ENCODE data around the gene FRAS1. TPM values are rescaled to one million over a fixed set of nuclear protein-coding genes. Genes with fewer than 3 reads are reported as not detected.
A peak's percentile ranks its signal among the peaks of the same experiment; 100 is the strongest.

Gene FRAS1
- total RNA-seq, 1 donor from 2014 or later, result 13.7 TPM

DNA sequence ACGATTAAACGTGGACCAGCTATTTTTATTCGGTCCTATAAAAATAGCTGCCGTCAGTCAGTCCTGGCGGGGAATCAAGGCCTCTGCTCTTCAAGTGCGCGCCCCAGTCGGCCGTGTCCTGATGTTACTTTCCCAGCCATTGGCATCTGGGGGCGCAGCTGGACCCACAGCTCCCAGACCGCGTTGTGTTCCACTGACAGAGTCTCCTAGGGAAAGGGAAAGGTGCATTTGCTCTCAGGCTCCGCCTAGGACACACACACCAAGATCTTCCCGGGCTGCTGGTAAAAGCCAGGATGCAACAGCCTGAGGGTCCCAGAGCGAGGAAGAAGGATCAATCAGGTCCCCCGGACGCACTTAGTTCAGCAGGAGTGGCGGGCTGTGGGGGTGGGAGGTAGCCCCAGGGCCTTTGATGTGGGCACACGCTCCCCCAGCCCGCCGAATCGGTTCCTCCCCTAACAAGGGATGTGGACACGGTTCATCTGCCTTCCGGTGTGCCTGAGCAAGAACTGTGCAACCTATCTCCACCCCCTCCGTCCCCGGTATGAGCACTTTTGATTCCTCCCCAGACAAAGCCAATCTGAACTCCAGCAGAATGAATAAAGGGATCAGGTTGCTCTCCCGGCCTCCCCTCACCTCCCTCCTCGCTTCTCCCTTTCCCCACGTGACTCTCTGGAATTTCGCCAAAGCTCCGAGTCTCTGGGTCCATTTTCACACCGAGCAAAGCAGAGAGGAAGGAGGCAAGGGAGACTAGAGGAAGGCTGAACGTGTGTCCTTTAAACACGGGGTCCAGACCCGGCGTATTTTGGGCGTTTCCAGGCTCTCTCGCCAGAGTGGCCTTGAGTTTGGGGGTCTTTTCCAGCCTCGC is 626 bp upstream of the FRAS1 start:
- DNase-seq (ENCODE audit: low read depth) (peak; percentile 67), FAIRE-seq (no peak)

DNA sequence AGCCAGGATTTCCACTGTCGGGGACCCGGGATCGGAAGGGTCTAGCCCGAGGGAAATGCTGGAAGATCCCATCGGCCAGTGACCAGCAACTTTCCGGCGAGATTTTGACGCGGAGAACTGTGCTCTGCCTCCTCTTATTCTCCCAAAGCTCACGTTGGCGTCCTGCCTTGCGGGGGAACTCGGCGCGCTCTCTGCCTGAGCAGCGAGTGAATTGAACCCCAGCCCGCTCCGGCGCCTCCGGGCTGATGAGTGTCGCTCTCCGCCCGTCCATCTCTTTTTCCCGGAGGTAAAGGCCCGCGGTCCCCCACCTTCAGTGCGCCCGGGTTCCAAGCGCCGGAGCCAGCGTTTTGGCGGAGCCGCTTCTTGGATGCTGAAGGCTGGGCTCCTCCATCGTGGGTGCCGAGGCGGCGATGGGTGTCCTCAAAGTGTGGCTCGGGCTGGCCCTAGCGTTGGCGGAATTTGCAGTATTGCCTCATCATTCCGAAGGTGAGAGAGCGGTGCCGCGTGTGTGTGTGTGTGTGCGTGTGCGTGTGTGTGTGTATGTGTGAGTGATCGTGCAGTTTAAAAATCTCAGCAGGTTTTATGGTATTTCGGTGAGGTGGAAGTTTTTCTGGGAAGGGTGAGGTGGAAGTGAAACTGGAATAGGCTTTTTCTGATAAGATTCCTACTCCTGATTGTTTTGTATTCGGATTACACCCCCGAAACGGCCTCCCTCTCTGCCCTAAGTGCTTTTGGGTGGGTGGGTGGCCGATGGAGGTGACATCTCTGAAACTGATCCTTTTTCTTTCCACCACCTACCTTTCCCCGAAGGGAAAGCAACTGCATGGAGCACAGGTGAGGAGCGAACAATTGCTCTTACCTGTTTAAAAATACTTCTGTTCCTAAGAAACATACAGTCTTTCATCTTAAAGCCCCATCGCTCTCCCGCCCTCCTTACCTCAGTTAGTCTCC is 752 bp downstream of the FRAS1 start:
- Histone ChIP-seq H3K27me3 (ENCODE audit: control insufficient read depth, insufficient read depth, low read length) (no peaks in the 10 kb centered on the region), H3K4me3 (ENCODE audit: low read depth, low read length) (peak overlapping the region; percentile 53), H3K36me3 (ENCODE audit: control insufficient read depth, insufficient read depth, low read length) (no peaks in the 10 kb centered on the region)
- FAIRE-seq (no peak), DNase-seq (ENCODE audit: low read depth) (peak; percentile 34)
- no peak for TF ChIP-seq CTCF (IDR thresholded peaks at IDR 0.05; ENCODE audit: insufficient read depth, low read length, severe bottlenecking)

More for the DNA sequence above, 626 bp upstream of the FRAS1 start:
- Histone ChIP-seq H3K27me3 (ENCODE audit: control insufficient read depth, insufficient read depth, low read length) (no peaks in the 10 kb centered on the region), H3K36me3 (ENCODE audit: control insufficient read depth, insufficient read depth, low read length) (no peaks in the 10 kb centered on the region), H3K4me3 (ENCODE audit: low read depth, low read length) (peak overlapping the region; percentile 53)
- no peak for TF ChIP-seq CTCF (IDR thresholded peaks at IDR 0.05; ENCODE audit: insufficient read depth, low read length, severe bottlenecking)

DNA sequence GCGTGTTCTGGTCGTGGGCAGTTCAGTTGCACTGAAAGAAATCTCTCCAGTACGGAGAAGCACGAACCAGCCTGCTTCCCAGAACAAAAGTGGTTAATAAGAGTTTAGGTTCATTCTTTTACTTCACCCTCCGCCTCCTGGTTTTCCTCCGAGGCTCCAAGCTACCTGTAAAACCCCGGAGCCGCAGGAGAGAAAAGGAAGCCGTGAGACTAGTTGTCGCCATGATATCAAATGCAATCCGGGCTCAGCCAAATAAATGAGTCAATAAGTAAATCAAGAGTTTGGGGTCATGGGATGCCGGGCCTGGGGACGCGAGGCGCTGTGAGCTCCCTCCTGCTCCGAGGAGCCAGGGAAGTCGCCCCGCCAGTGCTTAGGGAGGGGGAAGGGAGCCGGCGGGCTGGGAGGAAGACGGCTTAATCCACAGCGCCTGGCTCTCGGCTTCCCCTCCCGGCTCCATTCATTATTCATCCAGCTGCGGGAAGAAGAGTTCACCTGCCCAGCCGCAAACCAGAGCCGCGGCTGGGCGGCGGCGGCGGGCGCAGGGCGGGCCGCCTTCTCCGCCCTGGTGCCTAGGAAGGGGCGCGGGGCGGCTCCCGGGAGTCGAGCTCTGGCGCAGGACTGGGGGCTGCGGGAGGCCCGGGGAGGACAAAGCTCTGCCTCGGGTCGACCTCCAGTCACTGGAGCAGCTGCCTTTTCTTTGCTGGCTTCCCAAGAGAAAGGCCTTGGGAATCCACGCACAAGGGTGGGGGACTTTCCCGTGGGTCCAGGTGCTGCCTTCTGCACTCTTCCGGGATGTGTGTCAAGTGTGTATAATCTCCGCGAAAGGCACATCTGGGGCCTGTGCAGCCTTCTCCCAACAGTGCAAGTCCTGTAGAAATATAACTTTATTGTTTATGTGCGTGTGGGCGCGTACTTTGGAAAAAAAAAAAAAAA is 1.7 kb downstream of the FRAS1 start:
- Histone ChIP-seq H3K27me3 (ENCODE audit: control insufficient read depth, insufficient read depth, low read length) (no peaks in the 10 kb centered on the region), H3K4me3 (ENCODE audit: low read depth, low read length) (peak overlapping the region; percentile 53), H3K36me3 (ENCODE audit: control insufficient read depth, insufficient read depth, low read length) (no peaks in the 10 kb centered on the region)
- peak; percentile 40 for DNase-seq (ENCODE audit: low read depth)
- no peak for FAIRE-seq
- no peak for TF ChIP-seq CTCF (IDR thresholded peaks at IDR 0.05; ENCODE audit: insufficient read depth, low read length, severe bottlenecking)

DNA sequence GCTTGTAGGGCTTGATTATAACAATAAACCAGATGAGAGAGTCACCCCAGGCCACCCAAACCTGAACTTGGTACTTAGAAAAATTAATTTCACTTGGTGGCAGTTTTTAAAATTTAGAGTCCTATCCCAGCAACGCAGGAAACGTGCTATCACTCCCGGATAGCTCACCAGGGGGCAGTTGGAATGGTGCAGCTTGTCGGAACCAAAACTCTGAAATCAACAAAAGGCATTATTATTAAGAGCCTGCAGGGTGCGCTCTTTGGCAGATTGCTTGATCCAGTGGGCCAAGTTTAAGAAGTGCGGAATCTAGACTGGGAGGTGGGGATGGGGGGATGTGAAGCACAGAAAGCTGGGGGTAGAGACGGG is 2.4 kb downstream of the FRAS1 start:
- FAIRE-seq, result no peak

More for the DNA sequence above, 2.4 kb downstream of the FRAS1 start:
- H3K27me3 ChIP-seq (ENCODE audit: control insufficient read depth, insufficient read depth, low read length), result no peaks in the 10 kb centered on the region
- H3K36me3 ChIP-seq (ENCODE audit: control insufficient read depth, insufficient read depth, low read length), result no peaks in the 10 kb centered on the region
- DNase-seq (ENCODE audit: low read depth), result peak; percentile 82
- H3K4me3 ChIP-seq (ENCODE audit: low read depth, low read length), result peak overlapping the region; percentile 53
- TF ChIP-seq CTCF (IDR thresholded peaks at IDR 0.05; ENCODE audit: insufficient read depth, low read length, severe bottlenecking), result peak; percentile 80
